CD4-positive, alpha-beta T cell treated with Interleukin-17A for 4 hours (primary cell): ENCODE data around the gene MTUS2.

Experiments used
- DNase-seq: peaks from one replicate; pipeline ENCODE4 v3.0.0-alpha.2; 2020; ENCODE audit warnings: mixed read lengths

The MTUS2 gene

DNA sequence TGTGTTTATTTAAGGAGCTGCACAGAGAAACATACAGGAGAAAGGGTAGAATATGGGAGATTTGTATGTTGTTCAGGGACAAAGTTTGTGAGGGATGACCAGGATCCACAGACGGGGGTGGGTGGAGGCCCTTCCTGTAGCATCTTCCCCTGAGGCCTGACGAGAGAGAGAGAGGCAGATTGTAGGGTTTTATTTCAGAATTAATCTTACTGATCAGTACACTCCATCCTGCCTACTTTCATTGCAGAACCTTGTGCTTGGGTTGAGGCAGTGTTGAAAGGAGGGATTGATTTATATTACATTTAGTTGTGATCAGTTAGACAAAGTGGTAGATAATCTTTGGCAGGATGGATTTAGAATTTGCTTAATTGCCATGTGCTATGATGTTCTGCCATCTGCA is 39.6 kb downstream of the MTUS2 start:
- no peak for DNase-seq

GRCh38 chr13:28864544-28864943 is 44.4 kb downstream of the MTUS2 start:
- no peak for DNase-seq

- DNase-seq = no peak
Observed at GRCh38 chr13:28865149-28865744, 45.1 kb downstream of the MTUS2 start.

GRCh38 chr13:28865951-28866350 is 45.8 kb downstream of the MTUS2 start:
- DNase-seq = no peak

GRCh38 chr13:28866932-28867331 is 46.8 kb downstream of the MTUS2 start:
- DNase-seq = no peak

DNA sequence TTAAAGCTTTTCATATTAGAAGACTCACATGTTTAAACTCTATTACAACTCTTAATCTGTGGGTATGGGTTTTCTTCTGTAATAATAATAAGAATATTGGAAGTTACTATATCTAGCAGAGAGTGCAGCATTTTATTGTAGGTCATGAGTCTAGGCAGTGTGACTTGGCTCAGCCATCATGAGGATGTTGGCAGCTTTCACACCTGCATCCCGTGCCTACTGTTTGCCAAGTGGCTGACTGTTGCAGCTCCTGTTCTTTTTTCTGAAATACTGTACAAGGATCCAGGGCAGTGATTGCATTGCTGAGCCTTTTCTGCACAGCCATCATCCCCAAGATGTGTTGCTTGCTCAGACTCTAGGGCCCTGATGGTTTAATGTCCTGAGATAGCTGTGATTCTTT is 47.4 kb downstream of the MTUS2 start:
- no peak for DNase-seq

GRCh38 chr13:28872427-28873176 is 52.5 kb downstream of the MTUS2 start:
- no peak for DNase-seq

DNA sequence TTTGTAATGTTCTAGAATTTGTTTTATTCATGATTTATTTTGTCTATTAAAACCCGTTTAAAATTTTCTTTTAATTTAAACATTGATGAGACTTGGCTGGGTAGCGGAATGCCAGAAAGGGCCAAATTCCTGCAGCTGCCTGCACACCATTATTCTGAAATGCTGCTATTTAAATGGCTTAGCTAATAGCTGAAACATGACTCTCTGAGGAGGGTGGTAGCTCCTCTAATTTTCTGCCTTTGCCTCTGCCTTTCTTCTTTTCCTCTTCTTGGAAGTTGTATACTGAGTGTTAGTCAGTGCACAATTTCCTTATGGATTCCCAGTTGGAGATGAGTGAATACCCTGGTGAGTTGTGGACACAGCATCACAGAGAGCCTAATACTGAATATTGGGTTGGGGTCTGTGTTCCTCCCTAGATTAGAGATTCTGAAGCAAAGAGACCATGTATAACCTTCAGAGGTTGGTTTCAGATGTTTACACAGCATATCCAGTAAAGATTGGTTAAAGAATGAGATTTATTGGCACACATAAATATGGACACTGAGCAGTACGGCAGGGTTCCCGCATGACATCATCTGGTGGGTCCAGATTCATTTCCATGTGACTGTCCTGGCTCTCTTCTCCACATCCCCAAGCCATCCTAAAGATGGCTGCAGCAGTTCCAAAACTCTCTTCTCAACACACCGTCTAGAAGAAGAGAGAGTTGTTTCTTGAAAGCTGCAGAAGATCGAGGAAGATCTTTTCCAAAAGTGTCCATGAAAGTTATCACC is 55.9 kb downstream of the MTUS2 start:
- no peak for DNase-seq

- no peak for DNase-seq
Observed at GRCh38 chr13:28877408-28877807, 57.3 kb downstream of the MTUS2 start.

DNA sequence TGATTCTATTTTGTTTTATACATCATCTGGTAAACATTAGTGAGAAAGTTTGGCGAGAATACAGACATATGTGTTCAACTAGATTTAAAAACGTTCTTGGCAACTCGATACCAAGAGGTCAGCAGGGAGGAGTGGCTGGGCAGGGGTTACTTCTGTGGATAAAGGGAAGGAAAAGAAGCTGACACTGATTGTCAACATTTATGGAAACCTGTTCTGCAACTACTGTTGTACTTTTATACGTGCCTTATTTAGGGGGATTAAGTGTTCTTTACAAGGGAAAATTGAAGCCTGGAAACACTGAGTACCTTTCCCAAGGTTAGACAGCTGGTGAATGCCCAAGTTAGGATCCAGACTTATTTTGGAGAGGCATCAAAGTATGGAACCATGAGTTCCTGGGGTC is 65.0 kb downstream of the MTUS2 start:
- no peak for DNase-seq

GRCh38 chr13:28889086-28889732 is 69.1 kb downstream of the MTUS2 start:
- DNase-seq = no peak

GRCh38 chr13:28890712-28891111 is 70.6 kb downstream of the MTUS2 start:
- no peak for DNase-seq

- no peak for DNase-seq
Observed at GRCh38 chr13:28918030-28918429, 97.9 kb downstream of the MTUS2 start.

DNA sequence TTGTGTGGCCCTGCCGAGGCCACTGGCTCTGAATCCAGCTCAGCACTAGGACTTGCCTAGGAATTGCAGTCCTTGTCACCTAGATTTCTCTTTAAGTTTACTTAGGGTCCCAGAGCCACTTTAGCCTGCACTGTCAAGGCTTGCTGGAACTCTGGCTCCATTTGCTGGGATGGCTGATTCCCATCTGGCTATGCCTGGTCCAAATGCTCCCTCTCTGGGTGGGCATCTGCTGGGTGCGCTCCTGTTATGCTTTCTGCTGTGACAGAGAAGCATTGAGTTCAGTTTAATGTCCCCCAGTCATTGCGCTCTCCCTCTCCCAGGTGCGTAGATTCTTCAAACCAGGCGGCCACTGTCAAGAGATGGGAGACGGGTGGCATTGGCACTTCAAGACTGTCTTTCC is 102.2 kb downstream of the MTUS2 start:
- no peak for DNase-seq

- DNase-seq = no peak
Observed at GRCh38 chr13:28935104-28935503, 115.0 kb downstream of the MTUS2 start.

DNA sequence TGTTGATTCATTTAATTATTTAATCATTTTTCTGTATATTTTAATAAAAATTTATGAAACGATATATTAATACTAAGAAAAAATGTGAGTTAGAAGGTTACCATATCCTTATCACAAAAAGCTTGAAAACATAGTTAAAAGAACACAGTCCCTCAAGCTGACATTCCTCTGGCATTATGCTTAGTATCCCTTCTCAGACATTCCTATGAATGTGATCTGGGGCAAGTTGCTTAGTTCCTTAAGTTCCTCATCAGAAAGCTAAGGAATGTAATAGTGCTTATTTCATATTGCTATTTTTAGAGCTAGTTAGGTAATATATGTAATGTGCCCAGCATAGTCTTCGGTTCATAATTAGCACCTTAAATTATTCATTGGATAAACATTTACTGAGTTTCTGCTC is 122.8 kb downstream of the MTUS2 start:
- no peak for DNase-seq

GRCh38 chr13:28953714-28954418 is 133.7 kb downstream of the MTUS2 start:
- no peak for DNase-seq

- no peak for DNase-seq
Observed at GRCh38 chr13:28954419-28954725, 134.2 kb downstream of the MTUS2 start.

- DNase-seq = no peak
Observed at GRCh38 chr13:28954810-28955209, 134.7 kb downstream of the MTUS2 start.

DNA sequence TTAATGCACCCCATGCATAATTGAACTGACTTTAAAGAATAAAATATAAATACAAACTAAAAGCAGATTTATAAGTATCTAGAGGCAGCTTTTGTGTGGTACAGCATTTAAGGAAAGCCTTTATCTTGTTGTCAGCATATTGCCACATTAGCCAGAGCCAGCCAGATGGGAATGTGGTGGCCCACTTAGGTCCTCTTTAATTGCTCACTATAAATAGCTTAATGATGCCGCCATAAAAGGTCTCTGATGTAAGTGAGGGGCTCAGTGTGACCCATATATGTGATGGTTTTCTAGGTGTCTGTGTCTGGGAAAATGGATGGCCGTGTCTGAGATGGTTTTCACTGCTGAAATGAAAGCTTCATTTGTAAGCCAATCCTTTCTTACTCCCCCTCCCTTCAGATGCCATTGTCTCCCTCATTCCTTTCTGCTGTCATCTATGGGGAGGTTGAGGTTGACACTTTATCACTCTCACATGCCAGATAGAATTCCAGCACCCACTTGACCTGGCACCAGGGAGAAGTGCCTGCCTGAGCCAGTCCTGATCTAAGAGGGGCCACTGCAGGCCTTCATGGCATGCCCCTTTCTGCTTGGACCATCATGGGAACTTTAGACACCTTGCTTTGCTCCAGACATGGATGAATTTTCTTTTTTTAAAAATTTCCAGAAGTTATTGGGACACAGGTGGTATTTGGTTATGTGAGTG is 135.3 kb downstream of the MTUS2 start:
- no peak for DNase-seq

DNA sequence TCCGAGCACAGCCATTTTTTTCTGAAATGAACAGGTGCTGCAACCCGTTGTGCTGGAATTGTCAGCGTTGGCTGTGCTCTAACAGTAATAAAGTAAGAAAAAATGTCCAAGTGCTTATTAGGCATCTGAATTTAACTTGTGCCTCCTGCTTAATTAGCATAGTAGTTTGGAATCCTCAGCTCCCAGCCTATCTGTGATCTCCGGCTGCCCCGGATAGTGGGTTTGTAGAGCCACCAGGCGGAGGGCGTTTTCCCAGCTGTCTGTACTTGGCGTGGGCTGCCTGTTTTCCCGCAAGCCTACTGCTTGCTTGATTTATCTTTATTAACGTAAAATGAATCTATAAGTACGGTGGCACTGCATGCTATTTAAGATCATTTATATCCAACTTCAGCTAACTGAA is 137.9 kb downstream of the MTUS2 start:
- no peak for DNase-seq

DNA sequence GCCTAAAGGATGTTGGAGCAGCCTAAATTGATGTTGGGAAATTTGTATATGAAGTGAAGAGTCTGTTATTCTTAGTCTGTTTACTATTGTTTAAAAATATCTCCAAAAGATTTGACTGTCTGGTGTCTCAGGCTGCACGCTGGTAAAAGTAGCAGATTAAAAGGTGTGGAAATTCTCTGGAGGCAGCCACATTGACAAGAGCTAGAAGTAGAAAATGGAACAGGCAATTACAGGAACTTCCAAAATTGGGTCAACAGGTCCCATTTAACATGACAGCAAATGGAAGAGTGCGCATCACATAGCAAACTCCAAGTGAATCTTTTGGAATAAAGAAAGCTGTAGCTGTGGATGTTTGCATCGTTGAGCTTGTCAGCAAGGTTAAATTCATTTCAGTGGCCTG is 138.3 kb downstream of the MTUS2 start:
- no peak for DNase-seq
